HFFc6 (cell line): ENCODE results near the gene KLRD1. TPM values are rescaled to one million over a fixed set of nuclear protein-coding genes. Genes with fewer than 3 reads are reported as not detected.
"Not testable (repeated sequence)": the region's sequence is repeated elsewhere in the genome, so short reads cannot be mapped to it uniquely, and the experiment has no call there.

Experiments
- DNase-seq: peaks from one replicate; pipeline ENCODE4 v3.0.0-alpha.2; 2018
- H3K27ac Mint-ChIP-seq: 2 replicates; pipeline ENCODE4 v1.8.0; 2020; ENCODE audit warnings: mild to moderate bottlenecking, mixed read lengths
- H3K27me3 Mint-ChIP-seq: 2 replicates; pipeline ENCODE4 v1.8.0; 2021; ENCODE audit warnings: mild to moderate bottlenecking, moderate library complexity, mixed read lengths; ENCODE audit not compliant: insufficient read depth
- H3K36me3 Mint-ChIP-seq: 2 replicates; pipeline ENCODE4 v1.8.0; 2021; ENCODE audit warnings: low read depth, mixed read lengths
- H3K4me1 Mint-ChIP-seq: 2 replicates; pipeline ENCODE4 v1.8.0; 2020; ENCODE audit warnings: low read depth, mixed read lengths
- H3K4me3 Mint-ChIP-seq: 2 replicates; pipeline ENCODE4 v1.8.0; 2020; ENCODE audit warnings: mild to moderate bottlenecking, moderate library complexity, mixed read lengths
- H3K9me3 Mint-ChIP-seq: 2 replicates; pipeline ENCODE4 v1.8.0; 2020; ENCODE audit warnings: mild to moderate bottlenecking, mixed read lengths
- CTCF ChIP-seq: fragments of 200-600 bp; sonication (generic); IDR thresholded peaks from 2 replicates; pipeline ENCODE4 v1.5.0; 2021; ENCODE audit warnings: antibody characterized with exemption, mild to moderate bottlenecking
- total RNA-seq, 6 experiments: library from RNA; stranded (reverse); fragmentation: NEBNext Ultra II Directional; extraction: Animal tissue kit (Norgen Biotek cat#: 25700); gene quantifications; 2 replicates in 1 of 6; 3 replicates in 5 of 6; pipeline ENCODE4 v1.2.3, GENCODE V29; 2021

Gene KLRD1
- total RNA-seq, 6 experiments from 2014 or later: 0.14 to 0.78 (median 0.28) TPM

DNA sequence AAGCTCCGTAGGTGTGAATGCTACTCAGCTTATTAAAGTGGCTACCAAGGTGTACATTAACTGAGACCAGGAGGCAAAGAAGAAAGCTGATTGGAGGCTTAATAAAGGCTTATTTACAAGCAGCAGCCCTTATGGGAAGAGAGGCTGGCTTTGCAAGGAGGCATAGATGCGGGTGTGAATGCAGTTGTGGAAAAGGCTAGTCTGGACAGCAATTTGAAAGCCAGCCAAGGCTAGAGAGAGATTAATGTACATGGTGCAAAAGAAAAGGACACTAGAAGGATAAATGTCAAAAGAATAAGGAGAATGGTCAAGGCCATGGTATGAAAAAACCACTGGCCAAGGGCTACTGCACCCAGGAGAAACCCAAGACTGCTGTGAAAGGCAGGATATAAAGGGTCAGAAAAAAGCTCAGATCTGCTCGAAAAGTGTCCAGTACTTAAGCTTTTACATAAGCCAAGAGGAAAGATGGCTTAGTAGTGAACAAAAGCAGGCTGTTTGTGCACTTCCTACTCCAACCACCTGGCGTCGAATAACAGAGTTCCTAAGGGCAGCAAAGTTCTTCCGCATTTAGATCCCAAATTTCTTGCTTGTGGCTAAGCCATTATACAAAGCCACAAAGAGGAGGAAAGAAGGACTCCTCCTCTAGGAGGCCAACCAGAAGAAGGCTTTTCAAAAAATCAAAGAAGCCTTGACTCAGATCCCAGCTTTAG lies 58.2 kb downstream of the KLRD1 start:
- Mint-ChIP-seq H3K27ac (no peak overlapping the region), H3K36me3 (peaks cover 8% of the 10 kb centered on the region; the same call in 1 of the 2 replicates), H3K4me3 (no peak overlapping the region), H3K4me1 (no peaks in the 10 kb centered on the region; the same call in none of the 2 replicates), H3K9me3 (no peaks in the 10 kb centered on the region), H3K27me3 (no peaks in the 10 kb centered on the region; the same call in none of the 2 replicates)
- DNase-seq: no peak
- TF ChIP-seq CTCF: peak; percentile 53

GRCh38 chr12:10366875-10367274 lies 59.2 kb downstream of the KLRD1 start:
- Mint-ChIP-seq H3K27ac (no peak overlapping the region), H3K9me3 (no peaks in the 10 kb centered on the region), H3K27me3 (no peaks in the 10 kb centered on the region; the same call in none of the 2 replicates), H3K4me1 (peaks cover 3% of the 10 kb centered on the region), H3K36me3 (peaks cover 8% of the 10 kb centered on the region; the same call in 1 of the 2 replicates), H3K4me3 (no peak overlapping the region)
- peak; percentile 33 for DNase-seq
- peak; percentile 57 for TF ChIP-seq CTCF

DNA sequence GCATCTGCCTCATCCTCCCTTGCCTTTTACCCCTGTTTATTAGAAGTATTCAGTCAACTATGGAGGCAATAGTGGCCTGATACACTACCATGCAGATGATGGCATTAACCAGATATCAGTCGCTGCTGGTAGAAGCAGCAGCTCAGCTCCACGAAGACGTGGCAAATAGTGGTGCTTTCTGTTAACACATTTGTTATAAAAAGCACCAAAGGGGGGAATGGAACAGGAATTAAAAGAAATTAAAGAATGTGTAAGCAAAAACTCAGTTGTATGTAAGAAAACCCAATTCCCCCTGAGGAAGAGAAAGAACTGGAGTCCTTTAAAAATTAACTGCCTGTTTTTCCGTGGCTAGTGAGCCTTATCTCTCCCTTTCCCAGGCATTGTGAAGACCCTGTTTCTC lies 60.0 kb downstream of the KLRD1 start:
- not testable (repeated sequence) for H3K4me3 Mint-ChIP-seq, H3K27me3 Mint-ChIP-seq, H3K4me1 Mint-ChIP-seq, H3K27ac Mint-ChIP-seq, H3K36me3 Mint-ChIP-seq, H3K9me3 Mint-ChIP-seq, DNase-seq

- Mint-ChIP-seq H3K27me3 (no peaks in the 10 kb centered on the region; the same call in 1 of the 2 replicates), H3K27ac (no peak overlapping the region)
- no peak for TF ChIP-seq CTCF
Observed at GRCh38 chr12:10368206-10369171, 60.8 kb downstream of the KLRD1 start.

DNA sequence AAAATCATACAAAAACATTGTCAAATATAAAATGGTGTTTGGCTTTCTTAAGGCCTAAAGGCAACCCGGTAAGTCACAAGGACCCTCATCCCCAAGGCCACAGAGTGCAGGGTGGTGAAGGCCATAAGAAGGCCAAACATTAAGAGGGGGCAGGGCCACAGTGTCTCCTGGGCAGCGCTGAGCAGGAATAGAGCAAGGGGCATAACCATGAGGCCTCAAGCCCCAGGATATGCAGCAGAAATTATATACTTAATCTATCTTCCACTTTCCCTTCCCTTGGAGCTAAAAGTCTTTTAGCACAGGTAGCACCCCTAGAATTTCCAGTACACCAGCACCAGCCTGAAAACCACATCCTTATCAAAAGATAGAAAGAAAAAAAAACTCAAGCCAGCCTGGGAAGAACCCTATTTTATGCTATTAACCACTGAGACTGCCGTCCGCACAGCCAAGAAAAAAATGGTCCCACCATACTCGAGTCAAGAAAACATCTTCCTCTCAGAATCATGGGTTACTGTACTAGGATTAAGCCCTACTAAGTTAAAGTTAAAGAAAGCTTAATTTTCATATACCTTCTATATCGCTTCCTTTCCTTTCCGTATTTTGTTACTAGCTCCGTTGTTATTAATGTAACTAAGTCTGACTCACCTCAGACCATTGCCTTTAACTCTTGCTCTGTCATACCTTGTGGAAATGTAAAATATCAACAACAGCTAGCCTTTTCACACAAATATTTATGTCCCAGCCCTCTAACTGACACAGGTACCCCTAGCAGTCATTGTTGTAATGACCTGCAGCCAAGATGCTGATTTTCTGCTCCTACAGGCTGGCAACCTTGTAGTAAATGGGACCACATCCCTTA lies 62.1 kb downstream of the KLRD1 start:
- H3K4me3 Mint-ChIP-seq: no peak overlapping the region
- no peaks in the 10 kb centered on the region for H3K9me3 Mint-ChIP-seq
- no peak for TF ChIP-seq CTCF
- H3K4me1 Mint-ChIP-seq: peaks cover 18% of the 10 kb centered on the region; the same call in 1 of the 2 replicates
- DNase-seq: no peak
- no peaks in the 10 kb centered on the region; the same call in 1 of the 2 replicates for H3K27me3 Mint-ChIP-seq
- peaks cover 8% of the 10 kb centered on the region; the same call in 1 of the 2 replicates for H3K36me3 Mint-ChIP-seq
- H3K27ac Mint-ChIP-seq: no peak overlapping the region

More at GRCh38 chr12:10368206-10369171, 60.8 kb downstream of the KLRD1 start:
- no peak overlapping the region for H3K4me3 Mint-ChIP-seq
- no peaks in the 10 kb centered on the region for H3K9me3 Mint-ChIP-seq
- no peak for DNase-seq
- H3K36me3 Mint-ChIP-seq: peaks cover 8% of the 10 kb centered on the region; the same call in 1 of the 2 replicates
- peaks cover 12% of the 10 kb centered on the region; the same call in 1 of the 2 replicates for H3K4me1 Mint-ChIP-seq

GRCh38 chr12:10371893-10372535 lies 64.3 kb downstream of the KLRD1 start:
- H3K27me3 Mint-ChIP-seq, DNase-seq, H3K27ac Mint-ChIP-seq, H3K9me3 Mint-ChIP-seq, H3K4me3 Mint-ChIP-seq, H3K36me3 Mint-ChIP-seq: not testable (repeated sequence)
- peaks cover 19% of the 10 kb centered on the region; the same call in 1 of the 2 replicates for H3K4me1 Mint-ChIP-seq
